ENCODE measurements around the gene TAS2R39.

TAS2R39 gene

GRCh38 chr7:143216686-143217085, 33.5 kb downstream of the TAS2R39 start:
- no peak for DNase-seq (ENCODE audit: low spot score)

DNA sequence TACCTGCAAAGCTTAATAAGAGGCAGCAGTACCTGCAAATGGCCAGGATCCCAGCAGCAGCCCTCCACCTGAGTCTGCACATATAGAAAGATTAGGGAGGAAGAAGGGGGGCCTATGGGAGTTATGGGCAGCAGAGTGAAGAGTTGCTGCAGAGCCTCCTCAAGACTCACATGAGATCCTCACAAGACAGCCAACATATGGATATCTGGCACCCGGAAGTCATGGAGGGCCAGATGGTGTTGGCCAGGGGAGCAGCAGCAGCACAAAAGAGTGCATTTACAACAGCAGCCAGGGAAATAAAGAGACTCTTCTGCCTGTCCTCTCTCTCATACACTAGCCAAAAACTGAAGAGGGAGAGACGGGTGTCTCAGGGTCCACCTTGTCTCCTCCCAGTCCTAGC, 34.6 kb downstream of the TAS2R39 start:
- no peak for DNase-seq (ENCODE audit: low spot score)

DNA sequence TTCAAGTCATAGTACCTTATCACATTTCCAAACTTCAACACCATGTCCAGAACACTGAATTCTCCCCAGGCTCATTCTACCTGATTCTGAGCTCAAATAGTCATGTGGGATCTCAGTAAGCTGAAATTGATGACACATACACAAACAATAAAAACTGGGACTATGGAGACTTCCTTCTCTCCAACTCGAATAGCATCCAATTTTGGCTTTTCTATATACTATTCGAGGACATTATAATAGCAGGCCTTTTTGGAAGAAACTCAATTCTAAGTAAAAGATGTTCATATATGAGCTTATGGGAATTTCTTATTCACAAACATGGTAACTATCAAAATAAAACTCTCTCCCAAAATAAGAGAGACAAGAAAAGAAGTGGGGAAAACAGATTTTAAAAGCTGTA, 38.1 kb downstream of the TAS2R39 start:
- no peak for DNase-seq (ENCODE audit: low spot score)

GRCh38 chr7:143221737-143222136, 38.5 kb downstream of the TAS2R39 start, which contains the start of gene TAS2R40:
Gene TAS2R40, plus strand, starts transcription at chr7:143222037. Its CDS starts 42 bp downstream, at chr7:143222079.
- no peak for DNase-seq (ENCODE audit: low spot score)

DNA sequence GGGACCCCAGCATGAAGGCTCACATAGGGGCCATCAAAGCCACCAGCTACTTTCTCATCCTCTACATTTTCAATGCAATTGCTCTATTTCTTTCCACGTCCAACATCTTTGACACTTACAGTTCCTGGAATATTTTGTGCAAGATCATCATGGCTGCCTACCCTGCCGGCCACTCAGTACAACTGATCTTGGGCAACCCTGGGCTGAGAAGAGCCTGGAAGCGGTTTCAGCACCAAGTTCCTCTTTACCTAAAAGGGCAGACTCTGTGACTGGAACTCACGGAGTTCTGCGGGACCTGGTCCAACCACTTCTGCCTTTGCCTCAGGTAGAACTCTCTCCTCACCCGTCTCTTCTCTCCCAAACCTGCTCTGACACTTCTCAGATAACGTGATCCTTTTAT, 39.6 kb downstream of the TAS2R39 start:
- no peak for DNase-seq (ENCODE audit: low spot score)

DNA sequence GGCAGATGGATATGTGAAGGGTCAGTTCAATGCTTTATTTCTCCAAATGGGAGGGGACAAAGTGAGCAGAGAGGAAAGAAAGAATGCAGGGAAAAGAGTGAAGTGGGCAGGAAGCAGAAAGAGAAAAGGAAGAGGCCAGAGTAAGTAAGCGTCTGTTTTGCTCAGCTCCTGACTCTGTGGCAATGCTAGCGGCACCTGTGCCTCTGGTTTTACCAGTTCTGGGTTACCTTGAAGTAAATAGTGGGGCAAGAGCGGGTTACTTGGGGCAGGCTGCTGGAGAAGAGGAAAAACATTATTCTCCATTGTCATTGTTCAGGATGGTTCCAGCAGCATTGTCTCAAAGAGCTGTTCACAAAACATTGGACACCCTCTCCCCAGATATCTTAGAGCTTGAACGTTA, 40.6 kb downstream of the TAS2R39 start:
- DNase-seq (ENCODE audit: low spot score), result no peak

GRCh38 chr7:143225047-143225446, 41.8 kb downstream of the TAS2R39 start:
- no peak for DNase-seq (ENCODE audit: low spot score)

DNA sequence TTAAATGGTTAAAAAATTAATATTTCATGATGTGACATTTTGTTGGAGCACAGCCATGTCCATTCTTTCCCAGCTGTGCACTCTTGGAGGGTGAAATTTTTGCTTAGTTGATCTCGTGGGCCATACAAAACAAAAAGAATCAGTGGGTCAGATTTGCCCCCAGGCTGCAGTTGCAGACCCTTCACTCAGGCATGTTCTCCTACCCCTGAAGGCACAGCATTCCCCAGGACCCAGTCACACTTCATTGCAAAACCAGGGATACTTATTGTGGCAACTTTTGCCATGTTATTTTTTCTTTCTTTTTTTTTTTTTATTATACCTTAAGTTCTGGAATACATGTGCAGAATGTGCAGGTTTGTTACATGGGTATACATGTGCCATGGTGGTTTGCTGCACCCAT, 44.6 kb downstream of the TAS2R39 start:
- no peak for DNase-seq (ENCODE audit: low spot score)

GRCh38 chr7:143229054-143229790, 46.0 kb downstream of the TAS2R39 start:
- no peak for DNase-seq (ENCODE audit: low spot score)

DNA sequence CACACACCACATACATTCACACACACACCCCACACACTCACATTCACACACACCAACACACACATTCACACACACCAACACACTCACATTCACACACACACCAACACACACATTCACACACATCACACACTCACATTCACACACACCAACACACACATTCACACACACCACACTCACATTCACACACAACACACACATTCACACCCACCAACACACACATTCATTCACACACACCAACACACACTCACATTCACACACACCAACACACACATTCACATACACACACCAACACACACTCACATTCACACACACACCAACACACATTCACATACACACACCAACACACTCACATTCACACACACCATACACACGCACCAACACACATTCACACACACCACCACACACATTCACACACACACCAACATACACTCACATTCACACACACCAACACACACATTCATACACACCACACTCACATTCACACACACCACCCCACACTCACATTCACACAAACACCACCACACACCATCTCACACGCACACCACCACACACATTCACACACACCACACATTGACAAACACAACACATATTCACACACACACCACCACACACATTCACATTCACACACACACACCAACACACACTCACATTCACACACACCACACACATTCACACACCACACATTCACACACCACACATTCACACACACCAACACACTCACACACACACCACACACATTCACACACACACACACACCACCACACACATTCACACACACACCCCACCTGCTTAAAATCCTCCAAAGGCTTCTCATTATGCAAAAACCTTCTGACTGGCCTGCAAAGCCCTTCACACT, 47.6 kb downstream of the TAS2R39 start:
- no peak for DNase-seq (ENCODE audit: low spot score)

All from kidney capillary endothelial cell (primary cell).